ENCODE results near the gene C16orf87. TPM values are rescaled to one million over a fixed set of nuclear protein-coding genes. Genes with fewer than 3 reads are reported as not detected.

Gene C16orf87
- total RNA-seq, 1 experiment from 2014 or later: 10.2 TPM

- H3K4me3 ChIP-seq (replicated peaks in 1 of 2; ENCODE audit: low read depth in 1 of 2, low read length in 2 of 2): no peak overlapping the region
- no peak for TF ChIP-seq FOSL1 (IDR thresholded peaks at IDR 0.05; ENCODE audit: low read depth)
- TF ChIP-seq, protein P1, sequence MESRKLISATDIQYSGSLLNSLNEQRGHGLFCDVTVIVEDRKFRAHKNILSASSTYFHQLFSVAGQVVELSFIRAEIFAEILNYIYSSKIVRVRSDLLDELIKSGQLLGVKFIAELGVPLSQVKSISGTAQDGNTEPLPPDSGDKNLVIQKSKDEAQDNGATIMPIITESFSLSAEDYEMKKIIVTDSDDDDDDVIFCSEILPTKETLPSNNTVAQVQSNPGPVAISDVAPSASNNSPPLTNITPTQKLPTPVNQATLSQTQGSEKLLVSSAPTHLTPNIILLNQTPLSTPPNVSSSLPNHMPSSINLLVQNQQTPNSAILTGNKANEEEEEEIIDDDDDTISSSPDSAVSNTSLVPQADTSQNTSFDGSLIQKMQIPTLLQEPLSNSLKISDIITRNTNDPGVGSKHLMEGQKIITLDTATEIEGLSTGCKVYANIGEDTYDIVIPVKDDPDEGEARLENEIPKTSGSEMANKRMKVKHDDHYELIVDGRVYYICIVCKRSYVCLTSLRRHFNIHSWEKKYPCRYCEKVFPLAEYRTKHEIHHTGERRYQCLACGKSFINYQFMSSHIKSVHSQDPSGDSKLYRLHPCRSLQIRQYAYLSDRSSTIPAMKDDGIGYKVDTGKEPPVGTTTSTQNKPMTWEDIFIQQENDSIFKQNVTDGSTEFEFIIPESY (IDR thresholded peaks at IDR 0.05; ENCODE audit: extremely low read depth, insufficient replicate concordance, low read length): no peak
- no peak for TF ChIP-seq EZH2phosphoT487 (IDR thresholded peaks at IDR 0.05; ENCODE audit: borderline replicate concordance)
- no peak for TF ChIP-seq ELF1 (IDR thresholded peaks at IDR 0.05; ENCODE audit: borderline replicate concordance, low read depth)
- no peak for TF ChIP-seq POLR2AphosphoS5 (IDR thresholded peaks at IDR 0.05; ENCODE audit: low read depth, low read length)
- no peak for TF ChIP-seq CEBPB (IDR thresholded peaks at IDR 0.05; ENCODE audit: low read depth)
- TF ChIP-seq ZFX (IDR thresholded peaks at IDR 0.05): no peak
- no peak for TF ChIP-seq CBX3 (IDR thresholded peaks at IDR 0.05; ENCODE audit: low read depth)
- no peak for TF ChIP-seq ZNF274 (IDR thresholded peaks at IDR 0.05; ENCODE audit: low read depth, low read length)
- TF ChIP-seq EZH2 (IDR thresholded peaks at IDR 0.05): no peak
- no TSS peak for BruUV-seq (replicated peaks)
- H3K9me3 ChIP-seq (ENCODE audit: control insufficient read depth in 1 of 2, insufficient read depth in 1 of 2, low read depth in 1 of 2, low read length in 2 of 2): no peaks in the 10 kb centered on the region
- no peaks in the 10 kb centered on the region for H3K79me2 ChIP-seq (ENCODE audit: insufficient read depth, low read length)
- H3K9ac ChIP-seq (ENCODE audit: low read length): no peak overlapping the region
- no peak overlapping the region for H3K27ac ChIP-seq (ENCODE audit: low read depth, low read length)
- H2AFZ ChIP-seq (ENCODE audit: low read depth, low read length, poor library complexity, severe bottlenecking): no peak overlapping the region
- CTCF ChIA-PET: interaction anchor here (1.1 to 3.6 kb wide), 6 partner anchors 8 to 171 kb away, joined by 3 to 51 read pairs (median 9); no protein-coding TSS in a partner anchor
- ATAC-seq: no peak
- no peak for DNase-seq (ENCODE audit: low read depth, low spot score)
- intact Hi-C loops (cut with micrococcal nuclease): loop anchor here (10.0 kb wide), 1 partner anchor 246 kb away; no protein-coding TSS in a partner anchor
- RAD21 ChIA-PET (ENCODE audit: low non-redundant PET in 1 of 2, low total read pairs in 2 of 2, uncharacterized antibody in 2 of 2, unreplicated experiment in 2 of 2): no interaction called here
- no peaks in the 10 kb centered on the region for H4K20me1 ChIP-seq (ENCODE audit: insufficient read depth)
- H3K36me3 ChIP-seq (ENCODE audit: control insufficient read depth in 1 of 2, insufficient read depth in 2 of 2, low read length in 2 of 2): no peaks in the 10 kb centered on the region; a peak in 1 of 4 replicates
- POLR2A ChIA-PET: no interaction called here
- H3K4me1 ChIP-seq (ENCODE audit: control insufficient read depth in 1 of 2, insufficient read depth in 2 of 2, low read length in 2 of 2): no peaks in the 10 kb centered on the region
- H3K9me2 ChIP-seq (ENCODE audit: insufficient read depth): no peaks in the 10 kb centered on the region
- H3K4me2 ChIP-seq (ENCODE audit: low read length): no peak overlapping the region
- no peaks in the 10 kb centered on the region for H3K27me3 ChIP-seq (ENCODE audit: insufficient read depth, low read length)
Measured at GRCh38 chr16:46800494-46800893, 30.5 kb downstream of the C16orf87 start.

Data from HCT116 (cell line).